CD4-positive, alpha-beta memory T cell (primary cell): ENCODE results near the gene FLYWCH1. TPM values are rescaled to one million over a fixed set of nuclear protein-coding genes. Genes with fewer than 3 reads are reported as not detected.

Experiments used
- CTCF ChIA-PET: fragments of 350-600 bp; sonication (Branson Sonifier 250); formaldehyde crosslinking; loops from one replicate; lab custom pipeline; 2021; ENCODE audit warnings: inconsistent platforms; ENCODE audit not compliant: partially characterized antibody; lab: Charles Lee
- POLR2A ChIA-PET: fragments of 350-600 bp; sonication (Branson Sonifier 250); formaldehyde crosslinking; loops from one replicate; lab custom pipeline; 2021; ENCODE audit not compliant: partially characterized antibody; lab: Charles Lee
- DNase-seq, 5 donors: peaks; one replicate each; pipeline versions ENCODE4 v3.0.0 to v3.0.0-alpha.2; 2020 to 2022; ENCODE audit warnings: mixed read lengths in 1 of 5
- H3K27ac ChIP-seq: one replicate; pipeline ENCODE4 v1.7.0; 2013; ENCODE audit warnings: low read depth, low read length
- H3K27me3 ChIP-seq: 2 replicates; pipeline ENCODE4 v1.7.0; 2013; ENCODE audit warnings: mild to moderate bottlenecking, low read length, moderate library complexity; ENCODE audit not compliant: insufficient read depth
- H3K36me3 ChIP-seq: 2 replicates; pipeline ENCODE4 v1.7.0; 2013; ENCODE audit warnings: mild to moderate bottlenecking, low read length, moderate library complexity; ENCODE audit not compliant: insufficient read depth
- H3K4me1 ChIP-seq: 2 replicates; pipeline ENCODE4 v1.7.0; 2013; ENCODE audit warnings: mild to moderate bottlenecking, low read length, moderate library complexity; ENCODE audit not compliant: insufficient read depth
- H3K4me3 ChIP-seq, 2 donors: one replicate each; pipeline ENCODE4 v1.7.0; 2013; ENCODE audit warnings: low read length in 2 of 2, mild to moderate bottlenecking in 1 of 2
- H3K9me3 ChIP-seq, 2 donors: one replicate each; pipeline ENCODE4 v1.7.0; 2013; ENCODE audit warnings: low read length in 2 of 2, control low read depth in 1 of 2; ENCODE audit not compliant: control insufficient read depth in 1 of 2
- H3K27ac Mint-ChIP-seq, 7 donors: one replicate each; pipeline ENCODE4 v1.8.0; 2020 to 2021; ENCODE audit warnings: mixed read lengths in 7 of 7, mild to moderate bottlenecking in 6 of 7, inconsistent platforms in 3 of 7, moderate library complexity in 3 of 7
- H3K27me3 Mint-ChIP-seq, 2 donors: one replicate each; pipeline ENCODE4 v1.8.0; 2020 to 2021; ENCODE audit warnings: mixed read lengths in 2 of 2
- H3K36me3 Mint-ChIP-seq, 2 donors: one replicate each; pipeline ENCODE4 v1.8.0; 2020 to 2021; ENCODE audit warnings: mixed read lengths in 2 of 2, inconsistent platforms in 1 of 2, mild to moderate bottlenecking in 1 of 2
- H3K4me1 Mint-ChIP-seq, 4 donors: one replicate each; pipeline ENCODE4 v1.8.0; 2020 to 2021; ENCODE audit warnings: mixed read lengths in 4 of 4, mild to moderate bottlenecking in 1 of 4
- H3K4me3 Mint-ChIP-seq, 8 donors: one replicate each; pipeline ENCODE4 v1.8.0; 2020 to 2021; ENCODE audit warnings: mixed read lengths in 8 of 8, mild to moderate bottlenecking in 7 of 8, moderate library complexity in 6 of 8, inconsistent platforms in 3 of 8
- H3K9me3 Mint-ChIP-seq, 8 donors: one replicate each; pipeline ENCODE4 v1.8.0; 2020 to 2021; ENCODE audit warnings: mixed read lengths in 8 of 8, mild to moderate bottlenecking in 5 of 8, inconsistent platforms in 3 of 8, moderate library complexity in 1 of 8
- intact Hi-C: fragments of 100-400 bp; cut with micrococcal nuclease; formaldehyde crosslinking; loops from one replicate; pipeline ENCODE4 v1.15.1; 2023
- polyA plus RNA-seq, 2 donors: library from polyadenylated mRNA; unstranded; fragments of 300-500 nt; fragmentation: Illumina TruSeq; gene quantifications; one replicate each; pipeline ENCODE4 v1.2.3, GENCODE V29; 2021
- total RNA-seq, 2 experiments: library from RNA; stranded (reverse); gene quantifications; one replicate each; pipeline ENCODE4 v1.2.3, GENCODE V29; 2021

FLYWCH1 gene
- total and polyA plus RNA-seq, 4 experiments from 2014 or later = 7.1 to 123 (median 71.3) TPM

DNA sequence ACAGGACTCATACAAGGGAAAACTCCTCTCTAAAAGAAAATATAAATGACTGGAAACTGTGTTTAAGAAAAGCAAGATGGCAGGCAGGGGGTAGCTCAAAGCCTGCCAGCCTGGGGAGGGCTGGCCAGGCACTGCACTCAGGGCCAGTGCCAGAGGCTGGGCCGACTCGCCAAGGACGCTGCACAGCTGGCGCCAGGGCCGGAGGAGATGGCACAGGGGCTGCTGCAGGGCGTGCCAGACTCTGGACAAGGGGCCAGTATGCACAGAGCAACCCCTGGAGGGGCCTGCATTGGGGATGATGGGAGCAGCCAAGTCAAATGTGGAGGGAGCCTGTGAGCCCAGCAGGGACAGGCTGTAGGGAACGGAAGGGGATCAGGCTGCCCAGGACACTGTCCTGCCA lies 64.5 kb downstream of the FLYWCH1 start:
- Mint-ChIP-seq H3K36me3 (no peaks in the 10 kb centered on the region), H3K27me3 (peaks cover 2% of the 10 kb centered on the region in 2 donors), H3K4me3 (no peak overlapping the region), H3K27ac (no peak overlapping the region), H3K9me3 (no peaks in the 10 kb centered on the region), H3K4me1 (peaks cover 0 to 7% (median 1%) of the 10 kb centered on the region in 4 donors)
- Histone ChIP-seq H3K4me1 (peaks cover 11% of the 10 kb centered on the region), H3K27ac (no peak overlapping the region), H3K9me3 (no peaks in the 10 kb centered on the region), H3K27me3 (no peaks in the 10 kb centered on the region), H3K36me3 (no peaks in the 10 kb centered on the region), H3K4me3 (no peak overlapping the region)
- ChIA-PET CTCF (interaction anchor here (1.3 kb wide), 1 partner anchor 17 kb away, joined by 4 read pairs; no protein-coding TSS in a partner anchor), POLR2A (no interaction called here)
- DNase-seq = no peak
- intact Hi-C loops = no loop called here

DNA sequence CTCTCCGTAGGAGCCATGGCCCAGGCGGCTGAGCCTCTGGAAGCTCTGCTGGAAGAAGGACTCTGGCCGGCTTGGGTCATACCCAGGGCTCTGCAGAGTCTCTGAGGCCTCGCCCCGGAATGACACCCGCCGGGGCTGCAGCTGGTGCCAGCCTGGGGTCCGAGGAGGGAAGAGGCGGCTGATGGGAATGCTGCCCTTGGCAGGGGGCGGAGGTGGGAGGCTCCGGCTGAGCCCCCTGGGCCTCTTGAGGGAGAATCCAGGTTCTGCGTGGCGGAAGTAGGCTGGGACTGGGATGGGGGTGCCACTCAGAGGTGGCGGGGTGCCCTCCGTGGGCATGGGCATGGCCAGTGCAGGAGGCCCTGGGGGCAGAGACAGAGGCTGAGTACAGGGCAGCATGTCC lies 64.9 kb downstream of the FLYWCH1 start:
- POLR2A ChIA-PET = no interaction called here
- Histone ChIP-seq H3K27me3 (no peaks in the 10 kb centered on the region), H3K9me3 (no peaks in the 10 kb centered on the region), H3K4me3 (no peak overlapping the region), H3K4me1 (peaks cover 11% of the 10 kb centered on the region), H3K36me3 (no peaks in the 10 kb centered on the region), H3K27ac (no peak overlapping the region)
- H3K36me3 Mint-ChIP-seq = peaks cover 0 to under 1% of the 10 kb centered on the region in 2 donors
- intact Hi-C loops = no loop called here
- H3K4me1 Mint-ChIP-seq = peaks cover 0 to 9% (median 3%) of the 10 kb centered on the region in 4 donors
- peaks cover 2% of the 10 kb centered on the region in 2 donors for H3K27me3 Mint-ChIP-seq
- no peak for DNase-seq
- no peak overlapping the region for H3K27ac Mint-ChIP-seq
- peak overlapping the region in 1 of 8 donors; percentile 44 for H3K4me3 Mint-ChIP-seq
- CTCF ChIA-PET = no interaction called here
- no peaks in the 10 kb centered on the region for H3K9me3 Mint-ChIP-seq

DNA sequence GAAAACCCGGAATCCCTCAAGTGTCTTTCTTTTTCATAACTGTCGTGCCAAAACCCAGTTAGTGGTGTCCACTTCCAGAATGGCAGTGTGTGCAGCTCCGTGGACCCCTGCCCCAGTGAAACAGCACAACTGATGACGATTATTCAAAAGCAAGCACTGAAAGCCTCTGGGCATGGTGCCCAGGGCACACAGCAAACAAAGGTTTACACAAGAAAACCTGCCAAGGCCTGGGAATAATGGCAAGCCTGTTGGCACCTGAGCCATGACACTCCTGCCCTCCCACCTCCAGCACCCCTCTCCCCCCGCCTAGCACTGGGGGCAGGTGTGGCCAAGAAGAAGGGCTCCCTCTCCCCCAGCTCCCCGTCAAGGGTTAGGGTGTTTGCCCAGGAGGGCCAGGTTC lies 65.7 kb downstream of the FLYWCH1 start:
- Histone ChIP-seq H3K27ac (no peak overlapping the region), H3K4me3 (no peak overlapping the region), H3K4me1 (peaks cover 11% of the 10 kb centered on the region), H3K27me3 (no peaks in the 10 kb centered on the region), H3K9me3 (no peaks in the 10 kb centered on the region), H3K36me3 (no peaks in the 10 kb centered on the region)
- H3K4me3 Mint-ChIP-seq = no peak overlapping the region
- ChIA-PET POLR2A (no interaction called here), CTCF (interaction anchor here (1.6 to 1.7 kb wide), 2 partner anchors 7 to 16 kb away, joined by 4 to 5 read pairs; no protein-coding TSS in a partner anchor)
- peaks cover 2% of the 10 kb centered on the region in 2 donors for H3K27me3 Mint-ChIP-seq
- no peak overlapping the region for H3K27ac Mint-ChIP-seq
- intact Hi-C loops = no loop called here
- H3K9me3 Mint-ChIP-seq = no peaks in the 10 kb centered on the region
- peaks cover 0 to 1% of the 10 kb centered on the region in 2 donors for H3K36me3 Mint-ChIP-seq
- no peak for DNase-seq
- peaks cover 0 to 9% (median 5%) of the 10 kb centered on the region in 4 donors for H3K4me1 Mint-ChIP-seq

DNA sequence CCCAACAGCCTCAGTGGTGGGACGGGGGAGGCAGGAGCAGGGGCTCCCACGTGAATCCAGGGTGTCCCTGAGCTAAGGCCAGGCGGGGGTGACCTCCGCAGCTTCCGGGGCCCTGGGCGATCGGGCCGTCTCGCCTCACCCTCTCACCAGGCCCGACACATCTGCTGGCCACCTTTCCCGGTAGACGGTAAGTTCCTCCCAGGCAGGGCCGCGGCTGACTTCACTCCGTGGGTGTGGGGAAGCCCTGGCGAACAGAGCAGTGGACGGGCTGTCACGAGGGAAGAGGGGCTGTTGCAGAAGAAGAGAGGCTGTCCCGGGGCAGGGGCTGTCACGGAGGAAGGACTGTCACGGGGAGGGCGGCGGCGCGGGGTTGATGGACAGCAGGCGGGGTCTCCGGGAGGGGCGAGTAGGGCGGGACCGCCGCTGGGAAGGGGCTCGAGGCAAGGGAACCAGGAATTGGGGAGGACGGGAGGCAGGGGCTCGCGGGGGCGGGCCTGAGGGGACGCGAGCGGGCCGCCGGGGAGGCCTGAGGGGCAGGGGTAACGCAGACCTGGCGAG lies 68.0 kb downstream of the FLYWCH1 start:
- Mint-ChIP-seq H3K27ac (no peak overlapping the region), H3K9me3 (no peaks in the 10 kb centered on the region), H3K36me3 (peaks cover 0 to 1% of the 10 kb centered on the region in 2 donors), H3K27me3 (peaks cover 2% of the 10 kb centered on the region in 2 donors), H3K4me3 (peak overlapping the region in 6 of 8 donors; percentile 50 to 77 (median 63)), H3K4me1 (peaks cover 0 to 14% (median 6%) of the 10 kb centered on the region in 4 donors)
- no peak for DNase-seq
- Histone ChIP-seq H3K27ac (peak overlapping the region; percentile 84), H3K4me1 (peaks cover 16% of the 10 kb centered on the region), H3K27me3 (no peaks in the 10 kb centered on the region), H3K9me3 (no peaks in the 10 kb centered on the region), H3K36me3 (no peaks in the 10 kb centered on the region), H3K4me3 (peak overlapping the region in 1 of 2 donors; percentile 73)
- ChIA-PET CTCF (no interaction called here), POLR2A (interaction anchor here (0.7 to 5.4 kb wide), 4 partner anchors 12 to 149 kb away, joined by 3 to 49 read pairs (median 8); partner anchors contain the start of genes FLYWCH1, KREMEN2 and PAQR4)
- intact Hi-C loops = loop anchor here (1.0 kb wide), 2 partner anchors 10 to 145 kb away; partner anchors contain the start of gene PAQR4

DNA sequence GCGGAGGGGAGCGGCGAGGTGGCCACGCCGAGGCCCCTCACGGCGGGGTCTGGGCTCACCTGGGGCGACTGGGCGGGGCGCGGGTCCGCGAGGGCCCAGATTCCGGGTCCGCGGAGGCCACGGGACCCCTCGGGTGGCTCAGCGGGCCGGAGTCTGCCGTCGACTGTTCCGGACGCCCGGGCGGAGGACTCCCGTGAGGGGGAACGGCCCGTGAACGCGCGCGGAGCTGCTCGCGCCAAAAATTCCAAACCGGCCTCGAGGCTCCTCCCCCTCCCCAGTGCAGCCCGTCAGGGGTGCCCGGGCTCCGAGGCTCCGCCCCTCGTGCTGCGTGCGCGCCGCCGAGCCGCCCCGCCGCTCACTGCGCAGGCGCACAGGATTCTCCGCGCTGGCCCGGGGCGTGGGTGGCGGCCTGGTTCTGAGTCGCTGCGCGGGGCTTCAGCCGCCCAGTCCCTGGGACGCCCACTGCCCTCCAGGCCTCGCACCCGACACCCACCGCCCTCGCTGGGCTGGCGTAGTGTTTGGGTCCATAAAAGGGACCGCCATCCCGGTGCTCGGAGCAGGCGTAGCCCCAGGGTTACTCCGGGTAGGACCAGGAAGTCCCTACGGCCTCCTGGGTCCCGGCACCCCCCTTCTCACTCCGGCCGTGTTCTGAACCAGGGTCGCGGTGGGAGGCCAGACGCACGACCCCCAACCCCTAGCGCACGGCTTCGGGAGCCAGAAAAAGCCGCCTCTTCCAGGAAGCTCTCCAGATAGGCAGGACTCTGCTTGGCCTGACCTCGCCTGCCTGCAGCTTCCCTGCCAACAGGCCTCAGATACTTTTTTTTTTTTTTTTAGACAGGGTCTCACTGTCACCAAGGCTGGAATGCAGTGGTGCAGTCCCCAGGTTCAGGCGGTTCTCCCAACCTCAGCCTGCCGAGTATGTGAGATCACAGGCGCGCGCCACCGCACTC lies 68.8 kb downstream of the FLYWCH1 start, which contains the start of gene PKMYT1:
Gene PKMYT1 (minus strand): TSS at position 220 of the 950 bp plus-strand sequence. CDS start 789 bp downstream, outside the sequence.
- intact Hi-C loops = loop anchor here (1.0 kb wide), 2 partner anchors 11 to 144 kb away; partner anchors contain the start of gene PAQR4
- H3K27me3 ChIP-seq = no peaks in the 10 kb centered on the region

DNA sequence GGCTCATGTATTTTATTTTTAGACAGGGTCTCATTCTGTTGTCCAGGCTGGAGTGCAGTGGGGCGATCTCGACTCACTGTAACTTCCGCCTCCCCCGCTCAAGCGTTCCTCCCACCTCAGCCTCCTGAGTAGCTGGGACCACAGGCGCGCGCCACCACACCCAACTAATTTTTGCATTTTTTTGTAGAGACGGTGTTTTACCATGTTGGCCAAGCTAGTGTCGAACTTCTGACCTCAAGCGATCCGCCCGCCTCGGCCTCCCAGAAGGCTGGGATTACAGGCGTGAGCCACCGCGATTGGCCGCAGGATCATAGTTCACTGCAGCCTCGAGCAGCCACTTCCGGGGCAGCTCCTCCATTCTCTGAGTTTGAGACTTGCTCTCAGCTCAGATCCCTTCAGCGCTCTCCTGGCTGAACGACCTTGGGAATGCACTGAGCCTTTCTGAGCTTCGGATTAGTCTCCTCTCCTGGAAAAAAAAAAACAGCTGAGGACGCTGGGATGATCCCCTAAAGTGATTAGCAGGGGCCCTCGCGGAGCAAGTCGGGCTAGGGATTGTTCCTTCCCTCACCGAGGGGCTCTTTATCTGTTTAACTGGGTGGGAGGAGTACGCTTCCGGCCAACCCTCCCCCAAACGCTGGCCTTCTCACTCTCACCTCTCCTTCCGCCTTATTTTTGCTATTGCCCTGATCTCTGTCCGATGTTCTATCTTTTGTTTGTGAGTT lies 69.6 kb downstream of the FLYWCH1 start:
- H3K4me1 Mint-ChIP-seq = peaks cover 0 to 14% (median 6%) of the 10 kb centered on the region in 4 donors
- no peaks in the 10 kb centered on the region for H3K9me3 Mint-ChIP-seq
- CTCF ChIA-PET = interaction anchor here (0.8 to 1.2 kb wide), 4 partner anchors 9 to 96 kb away, joined by 3 to 4 read pairs (median 3); no protein-coding TSS in a partner anchor
- peaks cover 2% of the 10 kb centered on the region in 2 donors for H3K27me3 Mint-ChIP-seq
- Histone ChIP-seq H3K36me3 (no peaks in the 10 kb centered on the region), H3K4me1 (peaks cover 16% of the 10 kb centered on the region), H3K27me3 (no peaks in the 10 kb centered on the region), H3K9me3 (no peaks in the 10 kb centered on the region), H3K4me3 (peak overlapping the region in 1 of 2 donors; percentile 73), H3K27ac (no peak overlapping the region)
- intact Hi-C loops = no loop called here
- POLR2A ChIA-PET = interaction anchor here (0.6 to 5.4 kb wide), 7 partner anchors 14 to 148 kb away, joined by 3 to 49 read pairs (median 5); partner anchors contain the start of genes FLYWCH1, FLYWCH2, KREMEN2 and PAQR4
- DNase-seq = no peak
- H3K27ac Mint-ChIP-seq = peak overlapping the region in 5 of 7 donors; percentile 55 to 89 (median 68)
- H3K36me3 Mint-ChIP-seq = peaks cover 0 to 1% of the 10 kb centered on the region in 2 donors
- H3K4me3 Mint-ChIP-seq = peak overlapping the region; percentile 79 to 87 (median 84)

More for the DNA sequence above, 68.8 kb downstream of the FLYWCH1 start, which contains the start of gene PKMYT1:
- H3K4me3 Mint-ChIP-seq = peak within 1 kb of the TSS; percentile 77 to 85 (median 84)
- H3K4me1 ChIP-seq = peaks cover 16% of the 10 kb centered on the region
- peak within 1 kb of the TSS; percentile 55 to 89 (median 75) for H3K27ac Mint-ChIP-seq
- H3K4me3 ChIP-seq = peak within 1 kb of the TSS; percentile 57 to 73
- H3K9me3 Mint-ChIP-seq = no peaks in the 10 kb centered on the region
- no peaks in the 10 kb centered on the region for H3K9me3 ChIP-seq
- peaks cover 2% of the 10 kb centered on the region in 2 donors for H3K27me3 Mint-ChIP-seq
- no peaks in the 10 kb centered on the region for H3K36me3 ChIP-seq
- ChIA-PET CTCF (interaction anchor here (0.5 to 1.2 kb wide), 5 partner anchors 8 to 97 kb away, joined by 3 to 4 read pairs (median 3); no protein-coding TSS in a partner anchor), POLR2A (interaction anchor here (0.6 to 5.4 kb wide), 7 partner anchors 13 to 149 kb away, joined by 3 to 49 read pairs (median 5); partner anchors contain the start of genes FLYWCH1, FLYWCH2, KREMEN2 and PAQR4)
- peak; percentile 87 to 97 (median 95) for DNase-seq
- H3K4me1 Mint-ChIP-seq = peaks cover 0 to 14% (median 6%) of the 10 kb centered on the region in 4 donors
- H3K27ac ChIP-seq = peak within 1 kb of the TSS; percentile 84
- peaks cover 0 to 1% of the 10 kb centered on the region in 2 donors for H3K36me3 Mint-ChIP-seq
